WTC11 (cell line): ENCODE data around the gene DMPK.

Experiments
- AFF4 ChIP-seq: sonication (generic); formaldehyde crosslinking; IDR thresholded peaks from 2 replicates; pipeline ENCODE4 v1.8.1; 2023; ENCODE audit warnings: mild to moderate bottlenecking, missing genetic modification reagents, borderline replicate concordance
- ATF1 ChIP-seq: sonication (generic); formaldehyde crosslinking; IDR thresholded peaks from 2 replicates; pipeline ENCODE4 v1.8.1; 2023; ENCODE audit warnings: mild to moderate bottlenecking, moderate library complexity, missing genetic modification reagents
- CREB1 ChIP-seq: sonication (generic); formaldehyde crosslinking; IDR thresholded peaks from 2 replicates; pipeline ENCODE4 v1.8.0; 2023; ENCODE audit warnings: mild to moderate bottlenecking, missing genetic modification reagents
- CREM ChIP-seq: sonication (generic); formaldehyde crosslinking; IDR thresholded peaks from 2 replicates; pipeline ENCODE4 v1.8.1; 2022; ENCODE audit warnings: mild to moderate bottlenecking, missing genetic modification reagents, moderate library complexity
- CTCF ChIP-seq: fragments of 200-600 bp; IDR thresholded peaks from 2 replicates; pipeline ENCODE4 v1.8.0; 2022; ENCODE audit warnings: antibody characterized with exemption
- E2F1 ChIP-seq: sonication (generic); formaldehyde crosslinking; IDR thresholded peaks from 2 replicates; pipeline ENCODE4 v1.8.0; 2022; ENCODE audit warnings: mild to moderate bottlenecking, missing genetic modification reagents
- E2F4 ChIP-seq: sonication (generic); formaldehyde crosslinking; IDR thresholded peaks from 2 replicates; pipeline ENCODE4 v1.8.1; 2022; ENCODE audit warnings: low read depth, mild to moderate bottlenecking, moderate library complexity, missing genetic modification reagents, borderline replicate concordance
- FOXP1 ChIP-seq: sonication (generic); formaldehyde crosslinking; IDR thresholded peaks from 2 replicates; pipeline ENCODE4 v1.8.0; 2022; ENCODE audit warnings: missing genetic modification reagents, mild to moderate bottlenecking, moderate library complexity, borderline replicate concordance
- MAX ChIP-seq: sonication (generic); formaldehyde crosslinking; IDR thresholded peaks from 2 replicates; pipeline ENCODE4 v1.8.0; 2022; ENCODE audit warnings: mild to moderate bottlenecking, missing genetic modification reagents
- MLX ChIP-seq: sonication (generic); formaldehyde crosslinking; IDR thresholded peaks from 2 replicates; pipeline ENCODE4 v1.8.1; 2023; ENCODE audit warnings: mild to moderate bottlenecking, missing genetic modification reagents, moderate library complexity
- NR3C1 ChIP-seq: sonication (generic); formaldehyde crosslinking; conservative IDR thresholded peaks from 2 replicates; pipeline ENCODE4 v1.8.1; 2023; ENCODE audit warnings: low read depth, mild to moderate bottlenecking, missing genetic modification reagents
- USF2 ChIP-seq: sonication (generic); formaldehyde crosslinking; IDR thresholded peaks from 2 replicates; pipeline ENCODE4 v1.8.1; 2023; ENCODE audit warnings: mild to moderate bottlenecking, missing genetic modification reagents, moderate library complexity

DNA sequence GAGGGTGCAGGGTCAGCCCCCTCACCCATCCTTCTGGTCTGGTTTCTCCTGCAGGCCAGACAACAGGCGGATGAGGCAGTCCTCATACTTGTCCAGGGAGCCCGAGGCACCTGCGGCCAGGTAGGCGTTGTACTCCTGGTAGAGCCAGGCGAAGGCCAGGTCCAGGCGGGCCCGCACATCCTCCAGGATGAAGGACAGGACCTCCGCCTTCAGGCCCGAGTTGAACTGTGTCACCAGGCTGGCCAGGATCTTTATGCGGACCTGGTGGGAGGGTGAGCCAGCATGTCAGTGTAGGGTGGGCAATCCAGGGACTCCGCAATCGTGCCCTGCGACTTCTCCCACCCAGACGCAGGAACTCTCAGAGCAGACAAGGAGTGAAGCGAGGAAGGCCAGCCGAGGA lies 46.7 kb upstream of the DMPK start:
- TF ChIP-seq CTCF (no peak), NR3C1 (CRISPR knock-in tag) (no peak), MLX (CRISPR knock-in tag) (no peak), E2F1 (no peak), CREB1 (no peak), FOXP1 (CRISPR knock-in tag) (no peak), CREM (CRISPR knock-in tag) (no peak), MAX (CRISPR knock-in tag) (no peak), E2F4 (CRISPR knock-in tag) (no peak), USF2 (CRISPR knock-in tag) (no peak), AFF4 (CRISPR knock-in tag) (no peak), ATF1 (CRISPR knock-in tag) (no peak)
